GM18502 (cell line): ENCODE data around the gene BCAR3.

Experiments used
- ATAC-seq: cut with Tn5 transposase; IDR thresholded peaks from one replicate; pipeline ENCODE4 v1.9.1; 2021; ENCODE audit warnings: mild to moderate bottlenecking; ENCODE audit not compliant: unreplicated experiment, poor library complexity

Gene BCAR3

GRCh38 chr1:93620841-93621210, 60.8 kb downstream of the BCAR3 start:
- ATAC-seq: no peak

- no peak for ATAC-seq
These were observed 61.3 kb downstream of the BCAR3 start for GRCh38 chr1:93620172-93620840.

DNA sequence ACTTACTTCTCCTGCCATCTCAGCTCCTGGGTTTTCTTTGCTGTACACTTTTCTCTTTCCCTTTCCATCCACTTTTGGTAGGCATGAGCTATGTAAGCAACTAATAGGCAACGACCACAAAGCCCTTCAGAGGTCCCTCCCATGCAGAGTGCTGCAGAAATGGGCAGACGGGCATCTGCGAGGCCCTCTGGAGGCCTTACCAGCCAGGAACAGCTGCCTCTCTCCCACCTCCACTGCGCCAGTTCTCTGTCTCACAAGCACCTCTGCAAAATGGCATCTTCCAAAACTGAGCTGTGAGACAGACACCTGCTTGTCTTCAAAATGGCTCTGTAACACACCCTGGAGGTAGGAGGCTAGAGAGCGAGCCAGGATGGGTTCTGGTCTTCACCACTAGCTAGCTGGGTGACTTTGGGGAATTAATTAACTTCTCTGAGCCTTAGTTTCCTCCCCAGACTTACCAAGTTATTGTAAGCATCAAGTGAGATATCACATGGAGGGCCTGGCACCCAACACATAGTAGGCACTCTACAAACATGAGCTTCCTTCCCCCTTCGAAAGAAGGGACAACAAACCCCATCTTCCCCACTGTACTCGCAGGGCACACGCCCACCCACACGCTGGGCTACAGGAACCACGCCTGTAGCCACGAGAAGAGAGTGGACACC, 62.0 kb downstream of the BCAR3 start:
- no peak for ATAC-seq

DNA sequence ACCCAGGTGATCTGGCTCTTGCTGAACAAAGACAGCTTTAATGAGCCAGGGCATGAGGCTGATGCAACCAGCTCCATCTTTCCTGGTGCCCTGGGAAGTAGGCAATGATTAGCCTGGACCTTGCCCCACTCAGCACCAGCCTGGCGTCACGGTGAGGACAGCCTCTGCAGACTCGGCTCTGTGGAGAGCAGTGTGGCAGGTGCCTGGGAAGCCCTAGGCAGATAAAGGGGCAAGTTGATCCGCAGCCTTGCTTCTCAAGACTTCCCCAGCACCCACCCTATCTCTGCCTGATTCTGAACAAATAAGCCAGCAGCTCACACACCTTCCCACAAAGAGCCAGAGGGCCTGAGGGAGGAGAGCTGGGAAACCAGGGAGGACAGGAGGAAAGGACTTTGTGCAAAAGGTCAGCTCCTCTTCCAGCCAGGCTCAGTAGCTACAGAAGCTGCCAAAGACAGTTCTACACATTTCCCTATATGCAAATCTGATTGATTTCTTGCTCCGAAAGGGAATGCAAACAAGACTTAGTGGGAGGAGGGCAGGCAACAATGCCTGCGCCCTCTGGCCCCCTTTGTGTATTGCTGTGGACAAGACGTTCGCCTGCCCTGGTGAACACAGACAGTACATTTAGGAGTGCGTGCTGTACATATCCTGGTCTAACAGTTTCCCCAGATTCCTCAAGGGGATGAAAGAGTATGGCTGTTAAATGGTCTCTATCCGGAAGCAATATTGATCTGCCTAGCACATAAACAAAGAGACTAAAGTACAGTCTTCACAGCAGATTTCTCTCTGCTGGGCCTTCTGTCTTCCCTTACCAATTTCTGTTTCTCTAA, 63.8 kb downstream of the BCAR3 start:
- ATAC-seq: no peak

GRCh38 chr1:93616996-93617669, 64.5 kb downstream of the BCAR3 start:
- no peak for ATAC-seq

- no peak for ATAC-seq
These were observed 65.2 kb downstream of the BCAR3 start for GRCh38 chr1:93616221-93616995.

GRCh38 chr1:93615582-93616150, 66.0 kb downstream of the BCAR3 start:
- ATAC-seq: peak; percentile 82

GRCh38 chr1:93614986-93615581, 66.6 kb downstream of the BCAR3 start:
- peak; percentile 48 for ATAC-seq

- no peak for ATAC-seq
These were observed 67.1 kb downstream of the BCAR3 start for GRCh38 chr1:93614541-93614940.

DNA sequence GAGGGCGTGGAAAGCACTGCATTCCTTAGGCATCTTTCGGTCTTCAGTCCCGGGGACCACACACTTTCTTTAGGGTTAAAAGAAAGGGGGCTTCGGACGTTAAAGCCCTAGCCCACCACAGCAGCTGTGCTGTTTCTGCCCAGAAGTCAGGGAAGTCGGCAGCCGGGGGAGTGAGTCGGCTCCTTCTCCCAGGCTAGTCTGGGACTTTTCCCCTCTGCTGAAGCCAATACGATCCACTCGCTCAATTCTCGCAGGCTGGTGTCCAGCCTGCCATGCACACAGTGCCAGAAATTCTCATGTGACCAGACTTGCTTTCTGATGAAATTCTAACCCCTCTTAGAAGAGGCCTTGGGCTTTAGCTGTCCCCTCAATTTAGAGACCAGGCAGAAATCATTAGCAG, 67.7 kb downstream of the BCAR3 start:
- no peak for ATAC-seq

GRCh38 chr1:93612510-93612909, 69.1 kb downstream of the BCAR3 start:
- no peak for ATAC-seq

- ATAC-seq: no peak
These were observed 70.0 kb downstream of the BCAR3 start for GRCh38 chr1:93611668-93612067.

GRCh38 chr1:93609536-93609935, 72.1 kb downstream of the BCAR3 start:
- ATAC-seq: no peak

- ATAC-seq: peak; percentile 32
These were observed 73.2 kb downstream of the BCAR3 start for GRCh38 chr1:93608187-93609109.

- ATAC-seq: peak; percentile 97
These were observed 73.8 kb downstream of the BCAR3 start for GRCh38 chr1:93607814-93608186.

DNA sequence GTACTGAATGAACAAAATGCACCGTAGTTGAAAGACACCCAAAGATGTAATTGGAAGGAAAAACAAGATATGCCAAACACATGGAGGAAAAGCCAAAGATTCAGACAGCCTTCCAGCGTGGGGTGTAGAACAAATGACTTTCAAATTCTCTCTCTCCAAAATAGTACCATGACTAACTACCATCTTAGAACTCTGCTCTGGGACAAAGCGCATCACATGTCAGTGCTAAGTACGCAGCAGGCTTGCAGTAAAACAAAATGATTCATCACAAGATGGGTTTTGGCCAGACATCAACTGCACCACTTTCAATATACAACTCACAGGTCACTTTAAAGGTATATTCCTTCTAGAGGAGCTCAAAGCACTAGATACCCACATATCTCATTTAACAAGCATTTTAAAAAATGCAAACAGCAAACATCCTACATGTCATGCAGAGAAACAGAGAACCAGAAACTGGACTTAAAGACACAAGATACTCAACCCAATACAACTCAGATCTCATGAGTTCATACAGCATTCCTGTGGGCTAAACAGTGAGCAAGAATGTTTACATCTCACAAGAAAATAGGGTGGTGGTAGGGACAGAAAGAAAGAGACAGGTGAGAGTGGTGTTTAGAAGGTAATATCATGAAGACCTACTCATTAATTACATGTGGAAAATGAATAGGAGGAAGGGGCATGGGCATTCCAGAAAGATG, 75.7 kb downstream of the BCAR3 start:
- ATAC-seq: no peak

GRCh38 chr1:93605026-93605568, 76.5 kb downstream of the BCAR3 start:
- no peak for ATAC-seq
